ENCODE results near the gene FADS6. TPM values are rescaled to one million over a fixed set of nuclear protein-coding genes. Genes with fewer than 3 reads are reported as not detected.

The FADS6 gene
- total and polyA plus RNA-seq, 2 of the 13 experiments (the other 11 are each of a cell fraction or from before 2014, with no cell fraction given): 0.11 TPM

DNA sequence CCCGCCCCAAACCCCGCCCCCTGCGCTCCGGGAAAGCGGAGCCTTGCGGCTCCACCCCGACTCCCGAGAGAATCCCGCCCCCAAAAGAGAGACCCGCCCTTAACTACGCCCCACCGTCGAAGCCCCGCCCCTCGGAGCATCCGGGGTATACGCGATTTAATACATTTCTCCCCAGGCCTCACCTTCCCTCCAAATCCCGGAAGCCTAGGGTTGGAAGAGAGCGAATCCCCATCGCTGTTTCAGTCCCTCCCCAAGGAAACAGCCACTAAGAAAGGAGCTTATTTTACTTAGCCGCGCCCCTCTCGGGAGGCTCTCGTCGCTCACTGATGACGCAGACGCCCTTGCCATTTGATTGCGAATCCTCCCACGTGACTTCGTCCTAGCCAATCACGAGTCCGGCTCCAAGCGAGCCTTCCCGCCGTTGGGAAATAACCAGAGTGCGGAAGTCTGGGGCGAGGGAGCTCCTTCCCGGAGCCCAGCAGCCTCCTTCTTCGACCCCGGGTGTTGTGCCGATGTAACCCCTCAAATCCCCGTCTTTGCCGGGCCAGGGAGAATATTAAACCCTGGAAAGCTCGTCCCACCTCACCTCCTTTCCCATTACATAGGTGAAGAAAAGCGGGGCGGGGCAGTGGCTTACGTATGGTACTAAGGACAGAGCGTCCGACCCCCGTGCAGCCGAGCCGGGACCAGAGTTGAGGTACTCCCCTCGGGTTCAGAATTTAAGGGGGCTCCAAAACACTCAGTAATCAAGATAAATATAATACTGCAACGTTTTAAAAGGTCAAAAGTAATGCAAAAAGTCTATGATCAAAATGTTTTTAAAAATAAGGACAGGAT lies 20.2 kb downstream of the FADS6 start (continued):
- TF ChIP-seq IRF1 (CRISPR knock-in tag; IDR thresholded peaks at IDR 0.05; ENCODE audit: low read depth) (no peak), SP2 (CRISPR knock-in tag; IDR thresholded peaks at IDR 0.05) (peak; percentile 73), CBX1 (IDR thresholded peaks at IDR 0.05; ENCODE audit: low read depth) (no peak), ZNF10 (CRISPR knock-in tag; IDR thresholded peaks at IDR 0.05; ENCODE audit: borderline replicate concordance, low read depth) (no peak), ZC3H4 (CRISPR knock-in tag; IDR thresholded peaks at IDR 0.05; ENCODE audit: borderline replicate concordance) (0 out of 2 replicates have a peak, but pooled peaks have one; percentile 63), SP140L (CRISPR knock-in tag; IDR thresholded peaks at IDR 0.05; ENCODE audit: borderline replicate concordance) (peak; percentile 67; the same call in 1 of the 2 replicates), ZNF710 (CRISPR knock-in tag; IDR thresholded peaks at IDR 0.05; ENCODE audit: borderline replicate concordance) (no peak), ZNF414 (CRISPR knock-in tag; IDR thresholded peaks at IDR 0.05) (0 out of 2 replicates have a peak, but pooled peaks have one; percentile 32), MTF1 (CRISPR knock-in tag; IDR thresholded peaks at IDR 0.05) (no peak), ZNF678 (CRISPR knock-in tag; IDR thresholded peaks at IDR 0.05) (no peak), FOXJ3 (CRISPR knock-in tag; IDR thresholded peaks at IDR 0.05; ENCODE audit: borderline replicate concordance) (peak; percentile 16; the same call in 1 of the 2 replicates), ZNF205 (CRISPR knock-in tag; IDR thresholded peaks at IDR 0.05) (no peak), HINFP (CRISPR knock-in tag; IDR thresholded peaks at IDR 0.05; ENCODE audit: low read depth) (peak; percentile 76; the same call in 1 of the 2 replicates), NCOR1 (IDR thresholded peaks at IDR 0.05; ENCODE audit: borderline replicate concordance, low read length) (peak; percentile 35; the same call in 1 of the 2 replicates), ZNF563 (CRISPR knock-in tag; IDR thresholded peaks at IDR 0.05) (peak; percentile 74; the same call in 1 of the 2 replicates), ZNF354B (CRISPR knock-in tag; IDR thresholded peaks at IDR 0.05) (0 out of 2 replicates have a peak, but pooled peaks have one; percentile 54), NPAS2 (CRISPR knock-in tag; IDR thresholded peaks at IDR 0.05; ENCODE audit: borderline replicate concordance) (no peak), POLR2A (IDR thresholded peaks at IDR 0.05; ENCODE audit: insufficient read depth in 1 of 2, low read depth in 2 of 2, low read length in 2 of 2) (peak; percentile 96 to 98)
- TF ChIP-seq, protein P1, sequence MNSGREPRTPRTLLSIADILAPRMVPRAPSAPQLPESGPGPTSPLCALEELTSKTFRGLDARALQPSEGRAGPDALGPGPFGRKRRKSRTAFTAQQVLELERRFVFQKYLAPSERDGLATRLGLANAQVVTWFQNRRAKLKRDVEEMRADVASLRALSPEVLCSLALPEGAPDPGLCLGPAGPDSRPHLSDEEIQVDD (CRISPR knock-in tag; IDR thresholded peaks at IDR 0.05; ENCODE audit: borderline replicate concordance): 0 out of 2 replicates have a peak, but pooled peaks have one; percentile 40
- TF ChIP-seq, protein P2, sequence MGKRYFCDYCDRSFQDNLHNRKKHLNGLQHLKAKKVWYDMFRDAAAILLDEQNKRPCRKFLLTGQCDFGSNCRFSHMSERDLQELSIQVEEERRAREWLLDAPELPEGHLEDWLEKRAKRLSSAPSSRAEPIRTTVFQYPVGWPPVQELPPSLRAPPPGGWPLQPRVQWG (CRISPR knock-in tag; IDR thresholded peaks at IDR 0.05; ENCODE audit: borderline replicate concordance, low read depth): no peak
